Iris pigment epithelial cell (primary cell): Measurements from ENCODE around the gene BTBD9.
A peak's percentile ranks its signal among the peaks of the same experiment; 100 is the strongest.

Source experiments
- DNase-seq: peaks from one replicate; pipeline ENCODE4 v3.0.0-alpha.2; 2011; ENCODE audit warnings: low read depth

Gene BTBD9

GRCh38 chr6:38176797-38177751 is 462.7 kb downstream of the BTBD9 start:
- DNase-seq = peak; percentile 59

- no peak for DNase-seq
These were observed 463.9 kb downstream of the BTBD9 start for GRCh38 chr6:38175786-38176185.

DNA sequence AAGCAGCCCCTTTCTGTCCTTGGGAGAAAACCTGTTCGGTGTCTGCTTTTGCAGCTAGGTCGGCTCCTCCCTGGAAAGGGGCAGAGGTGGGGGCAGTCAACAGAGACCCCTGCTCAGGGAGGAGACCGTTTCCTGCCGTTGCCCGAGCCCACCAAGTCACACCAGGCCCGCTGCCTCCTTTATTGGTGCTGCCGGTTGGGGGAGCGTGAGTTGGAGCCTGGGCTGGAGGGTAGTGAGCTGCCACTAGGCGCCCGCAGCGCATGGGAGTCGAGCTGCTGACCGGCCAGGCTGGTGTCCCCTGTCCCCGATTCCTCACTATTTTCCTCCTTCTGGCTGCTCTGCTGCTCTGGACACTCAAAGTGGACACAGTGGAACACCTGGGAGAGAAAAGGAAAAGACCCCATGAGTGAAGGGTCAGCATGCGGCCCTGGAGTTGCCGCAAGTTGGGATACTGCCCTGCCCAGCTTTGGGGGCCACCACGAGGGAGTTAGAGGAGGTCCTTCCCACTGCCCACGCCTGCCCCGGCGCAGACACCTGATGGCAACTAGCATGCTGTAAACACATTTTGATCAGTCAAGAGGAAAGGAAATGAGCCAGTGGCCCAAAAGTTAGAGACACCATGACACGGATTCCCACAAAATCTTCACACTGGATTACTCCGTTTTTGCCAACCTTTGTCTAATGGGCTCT is 464.8 kb downstream of the BTBD9 start:
- no peak for DNase-seq

DNA sequence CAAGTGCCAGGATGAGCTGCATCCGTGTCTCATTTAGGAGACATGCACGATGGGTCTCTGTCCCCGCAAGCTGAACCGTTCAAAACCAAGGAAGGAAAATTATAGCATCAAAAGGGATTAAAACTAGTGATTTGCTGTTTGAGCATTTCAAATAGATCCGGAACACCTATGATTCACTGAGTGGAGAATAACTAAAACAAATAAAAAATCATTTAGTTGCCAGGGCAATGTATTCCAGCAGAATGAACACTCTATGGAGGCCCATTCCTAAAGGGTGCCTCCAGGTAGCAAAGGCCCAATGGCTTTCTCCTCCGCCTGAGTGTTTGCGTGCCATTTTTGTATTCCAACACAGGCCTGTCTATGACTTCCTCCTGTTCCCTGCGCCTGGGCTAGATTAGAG is 465.4 kb downstream of the BTBD9 start:
- no peak for DNase-seq

DNA sequence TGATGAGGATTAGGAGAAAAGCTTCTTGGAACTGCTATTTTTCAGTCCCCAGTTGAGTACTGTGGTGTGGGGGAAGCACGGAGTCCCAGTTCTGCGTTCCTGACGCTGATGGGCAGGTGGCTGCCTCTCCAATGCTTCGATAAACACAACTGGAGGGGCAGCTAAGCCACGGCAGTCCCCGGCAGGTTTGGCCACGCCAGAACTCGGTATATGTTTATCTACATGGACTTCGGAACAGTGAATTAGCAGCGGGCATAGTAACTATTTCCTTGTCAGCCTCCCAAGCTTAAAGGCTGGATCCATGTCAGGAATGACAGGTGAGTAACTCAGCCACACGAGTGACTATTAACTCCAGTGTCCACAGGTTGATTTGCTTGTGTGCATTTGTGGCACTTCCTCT is 465.8 kb downstream of the BTBD9 start:
- DNase-seq = no peak

- no peak for DNase-seq
These were observed 466.9 kb downstream of the BTBD9 start for GRCh38 chr6:38172739-38173410.

- DNase-seq = no peak
These were observed 467.6 kb downstream of the BTBD9 start for GRCh38 chr6:38171997-38172738.

DNA sequence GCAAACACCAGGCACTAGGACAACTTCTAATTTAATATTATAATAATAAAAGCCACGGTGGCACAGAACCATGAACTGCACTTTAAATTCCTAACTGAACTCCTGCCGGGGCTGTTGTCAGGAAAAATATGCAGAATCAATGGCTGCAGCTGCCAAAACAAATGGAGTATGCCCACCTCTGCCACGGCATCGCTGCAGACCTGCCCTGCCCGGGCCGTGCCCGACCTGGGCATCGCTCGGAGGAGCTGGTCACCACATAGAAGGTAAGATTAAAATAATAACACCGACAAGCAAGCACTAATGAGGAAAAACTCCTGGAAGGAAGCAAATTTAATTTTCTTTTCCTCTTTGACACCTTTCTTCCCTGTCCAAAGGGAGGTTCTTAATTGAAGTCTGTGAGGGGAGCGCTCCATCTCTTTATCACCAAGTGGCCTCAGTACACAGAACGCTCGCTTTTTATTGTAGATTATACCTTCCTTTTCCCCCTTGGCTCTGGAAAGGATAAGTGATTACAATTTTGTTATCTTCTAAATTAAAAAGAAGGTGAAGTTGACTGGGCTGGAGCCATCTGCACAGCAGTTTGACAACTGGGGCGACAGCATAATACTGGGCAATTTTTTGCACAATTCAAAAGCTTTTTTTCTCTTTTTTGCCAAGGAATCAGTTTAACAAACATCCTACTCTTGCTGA is 468.9 kb downstream of the BTBD9 start:
- DNase-seq = no peak

DNA sequence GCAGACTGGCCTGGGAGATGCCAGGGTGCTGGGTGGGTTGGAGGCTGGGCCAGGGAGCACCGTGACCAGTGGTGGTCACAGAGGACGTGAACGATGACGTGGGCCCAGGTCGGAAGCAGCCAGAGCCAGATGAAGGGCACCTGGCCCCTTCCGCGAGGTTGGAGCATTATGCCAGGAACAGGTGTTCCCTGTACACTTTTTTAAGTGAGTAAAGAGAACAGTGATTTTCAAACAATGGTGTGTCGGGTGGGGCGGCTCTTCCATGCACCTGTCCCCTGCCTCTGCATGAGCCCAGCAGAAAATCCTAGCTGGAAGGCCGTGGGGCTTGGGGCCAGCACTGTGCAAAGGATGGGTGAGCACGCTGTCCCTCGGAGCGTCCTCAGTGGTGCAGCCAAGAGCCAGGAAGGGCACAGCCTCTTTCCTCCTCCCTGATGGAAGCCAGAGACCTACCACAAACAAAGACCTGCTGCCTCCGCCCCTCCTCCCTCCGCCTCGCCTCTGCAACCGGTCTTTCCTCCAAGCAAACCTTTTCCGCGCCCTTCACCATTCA is 469.7 kb downstream of the BTBD9 start:
- no peak for DNase-seq

- DNase-seq = no peak
These were observed 470.3 kb downstream of the BTBD9 start for GRCh38 chr6:38169221-38169976.

- no peak for DNase-seq
These were observed 471.0 kb downstream of the BTBD9 start for GRCh38 chr6:38168699-38169098.

DNA sequence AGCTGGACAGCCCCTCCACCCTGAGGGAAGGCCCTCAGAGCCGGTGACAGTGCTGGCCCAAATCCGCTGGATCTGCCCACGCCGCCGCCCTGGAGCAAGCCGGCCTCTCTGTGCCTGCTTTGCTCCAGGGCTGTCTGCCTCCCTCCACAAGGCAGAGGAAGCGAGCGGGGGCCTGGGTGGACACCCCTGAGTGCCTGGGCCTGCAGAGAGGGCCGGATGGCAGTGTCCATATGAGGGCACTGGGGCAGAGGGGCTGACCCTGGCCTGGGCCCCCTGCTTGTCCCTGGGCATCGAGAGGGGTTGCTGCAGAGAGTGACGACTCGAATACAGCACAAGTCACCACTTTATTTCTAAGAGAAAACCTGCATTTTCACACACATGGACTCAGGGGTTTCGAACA is 471.6 kb downstream of the BTBD9 start:
- DNase-seq = no peak

GRCh38 chr6:38167598-38167997 is 472.1 kb downstream of the BTBD9 start:
- DNase-seq = no peak

DNA sequence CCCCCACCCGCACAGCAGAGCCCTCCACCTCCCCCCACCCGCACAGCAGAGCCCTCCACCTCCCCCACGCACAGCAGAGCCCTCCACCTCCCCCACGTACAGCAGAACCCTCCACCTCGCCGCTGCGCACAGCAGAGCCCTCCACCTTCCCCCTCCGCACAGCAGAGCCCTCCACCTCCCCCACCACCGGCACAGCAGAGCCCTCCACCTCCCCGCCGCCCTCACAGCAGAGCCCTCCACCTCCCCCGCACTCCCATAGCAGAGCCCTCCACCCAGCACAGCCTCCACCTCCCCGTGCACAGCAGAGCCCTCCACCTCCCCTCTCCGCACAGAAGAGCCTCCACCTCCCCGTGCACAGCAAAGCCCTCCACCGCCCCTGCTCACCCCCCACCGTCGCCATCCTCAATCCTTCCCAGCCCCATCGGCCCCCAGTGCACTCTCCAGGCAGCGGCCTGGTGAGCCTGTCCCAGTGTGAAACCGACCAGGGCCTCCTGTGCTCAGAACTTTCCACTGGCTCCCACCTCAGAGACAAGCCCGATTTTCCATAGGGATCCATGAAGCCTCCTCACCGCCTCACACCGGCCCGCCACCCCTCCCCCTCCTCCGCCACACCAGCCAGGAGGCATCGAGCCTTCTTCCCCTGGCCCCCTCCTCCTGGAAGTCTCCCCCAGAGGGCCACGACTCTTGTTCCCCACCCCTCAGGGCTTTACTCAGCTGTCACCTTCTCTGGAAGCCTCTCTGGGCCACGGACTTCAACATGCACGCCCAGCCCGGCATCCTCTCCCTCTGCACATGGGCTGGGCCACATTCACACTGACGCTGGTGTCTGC is 473.1 kb downstream of the BTBD9 start:
- no peak for DNase-seq

- no peak for DNase-seq
These were observed 475.0 kb downstream of the BTBD9 start for GRCh38 chr6:38164671-38165108.

DNA sequence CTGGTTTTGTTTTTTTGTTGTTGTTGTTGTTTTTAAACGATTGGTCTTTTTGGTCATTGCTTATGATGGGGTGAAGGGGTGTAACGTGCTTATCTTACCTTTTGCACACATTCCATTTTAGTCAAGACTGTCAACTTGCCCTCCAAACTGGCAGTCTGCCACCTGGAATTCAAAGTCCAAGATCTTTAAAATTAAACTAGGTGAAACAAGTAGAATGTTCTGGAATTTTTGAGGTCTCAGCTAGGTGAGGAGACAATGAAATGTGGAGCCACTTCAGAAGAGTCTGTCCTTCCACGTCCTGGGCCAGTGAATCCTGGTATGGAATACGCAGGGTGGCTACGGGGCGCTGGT is 475.6 kb downstream of the BTBD9 start:
- no peak for DNase-seq

DNA sequence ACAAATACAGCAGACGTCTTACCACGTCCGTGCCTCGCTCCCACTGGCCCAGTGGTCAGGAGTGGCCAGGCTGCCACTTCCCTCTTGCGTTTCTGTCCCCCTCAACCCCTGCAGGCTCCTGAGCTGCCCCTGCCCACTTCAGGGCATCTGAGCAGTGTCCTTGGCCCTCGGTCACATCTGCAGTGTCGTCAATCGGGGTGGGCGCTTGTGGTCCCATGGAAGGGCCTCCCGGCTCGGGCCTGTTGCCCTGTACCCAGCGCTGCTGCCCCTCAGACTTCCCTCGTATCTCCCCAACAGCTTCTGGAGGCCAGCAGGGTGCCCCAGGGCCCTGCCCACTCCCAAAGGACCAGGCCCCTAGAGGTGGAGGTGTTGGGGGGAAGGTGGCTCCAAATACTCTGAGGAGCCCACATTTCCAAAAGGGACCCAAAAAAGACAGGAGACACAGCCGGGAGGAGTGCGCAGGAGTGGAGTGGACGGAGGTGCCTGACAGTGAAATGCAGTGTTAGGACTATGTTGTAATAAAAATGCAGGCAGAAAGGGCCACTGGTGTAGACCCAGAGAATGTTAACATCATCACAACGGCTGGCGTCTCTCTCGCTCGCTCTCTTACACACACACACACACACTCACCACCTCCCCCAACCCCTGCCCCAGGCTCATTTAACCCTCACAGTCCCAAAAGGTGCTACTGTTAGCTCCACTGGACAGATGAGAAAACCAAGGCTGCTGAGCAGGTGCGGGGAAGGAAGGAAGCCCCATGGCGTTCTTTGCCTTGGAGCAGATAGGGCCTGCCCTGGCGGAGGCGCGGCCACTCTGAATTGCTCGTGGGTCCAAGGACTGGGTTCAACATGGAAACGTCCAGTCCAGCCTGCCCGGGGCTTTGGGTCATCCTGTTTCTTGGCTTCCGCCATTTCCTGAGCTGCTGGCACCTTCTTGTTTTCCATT is 476.3 kb downstream of the BTBD9 start:
- DNase-seq = no peak

DNA sequence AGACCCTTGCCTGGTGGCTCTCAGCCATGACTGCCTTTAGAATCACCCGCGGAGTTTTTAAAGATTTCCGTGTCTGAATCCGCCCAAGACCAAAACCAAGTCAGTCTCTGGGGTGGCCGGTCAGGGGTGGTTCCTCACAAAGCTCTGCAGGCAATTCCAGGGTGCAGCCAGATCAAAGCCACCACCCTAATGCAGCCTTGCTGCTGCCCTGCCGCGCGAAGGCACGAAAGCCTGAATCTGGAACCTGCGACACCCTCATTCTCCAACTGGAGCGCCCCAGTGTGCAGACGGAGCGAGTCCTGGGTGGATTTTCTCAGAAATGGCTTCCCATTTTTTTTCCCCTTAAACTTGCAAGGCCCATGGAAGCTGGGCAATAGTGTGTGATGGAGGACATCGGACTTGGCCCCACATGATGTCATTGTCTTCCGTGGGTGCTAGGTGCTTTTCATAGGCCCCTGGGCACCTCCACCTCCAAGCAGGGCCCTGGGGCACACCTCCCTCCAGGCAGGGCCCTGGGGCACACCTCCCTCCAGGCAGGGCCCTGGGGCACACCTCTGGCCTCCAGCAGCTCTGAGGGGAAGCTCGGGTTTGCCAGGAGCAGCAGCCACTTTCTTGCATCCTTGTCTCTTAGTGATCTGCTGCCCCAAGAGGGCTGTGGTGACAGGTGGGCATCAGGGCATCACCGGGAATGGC is 477.1 kb downstream of the BTBD9 start:
- DNase-seq = no peak
